HepG2 (cell line): ENCODE results near the gene APOC4. TPM values are rescaled to one million over a fixed set of nuclear protein-coding genes. Genes with fewer than 3 reads are reported as not detected.

ENCODE experiments used
- ASH2L ChIP-seq: fragments of 300-600, 200-600 bp; sonication (generic); IDR thresholded peaks from 2 replicates; pipeline ENCODE4 v1.7.0; 2017; ENCODE audit warnings: low read depth, mild to moderate bottlenecking, moderate library complexity, mixed read lengths, low read length; ENCODE audit not compliant: insufficient read length
- ATF3 ChIP-seq: sonication (generic); formaldehyde crosslinking; IDR thresholded peaks from 2 replicates; pipeline ENCODE4 v1.4.0; 2020; ENCODE audit warnings: missing genetic modification reagents
- ATF7-NPFF ChIP-seq: sonication (generic); formaldehyde crosslinking; IDR thresholded peaks from 2 replicates; pipeline ENCODE4 v1.8.1; 2023; ENCODE audit warnings: mild to moderate bottlenecking, low read depth, missing genetic modification reagents, moderate library complexity
- CEBPB ChIP-seq: IDR thresholded peaks from 2 replicates; pipeline ENCODE4 v1.6.1; 2011; ENCODE audit warnings: low read depth, low read length, improper control_type of control experiment, borderline replicate concordance
- FOXJ3 ChIP-seq: sonication (generic); formaldehyde crosslinking; IDR thresholded peaks from 2 replicates; pipeline ENCODE4 v1.4.0; 2020; ENCODE audit warnings: missing genetic modification reagents, mild to moderate bottlenecking, borderline replicate concordance
- FOXM1 ChIP-seq: sonication (generic); formaldehyde crosslinking; IDR thresholded peaks from 2 replicates; pipeline ENCODE4 v1.5.0; 2020; ENCODE audit warnings: missing genetic modification reagents
- HDAC1 ChIP-seq: sonication (generic); formaldehyde crosslinking; IDR thresholded peaks from 2 replicates; pipeline ENCODE4 v1.5.1; 2020; ENCODE audit warnings: mild to moderate bottlenecking, missing genetic modification reagents
- HNF4G ChIP-seq, 2 experiments: sonication (generic) in 1 of 2; formaldehyde crosslinking in 1 of 2; IDR thresholded peaks; 2 replicates each; pipeline versions ENCODE4 v1.4.0 to v1.6.1; 2011 to 2020; ENCODE audit warnings: borderline replicate concordance in 2 of 2, low read depth in 2 of 2, mild to moderate bottlenecking in 2 of 2, low read length in 1 of 2, missing genetic modification reagents in 1 of 2, moderate library complexity in 1 of 2
- KAT8 ChIP-seq: IDR thresholded peaks from 2 replicates; pipeline ENCODE4 v1.6.1; 2016; ENCODE audit warnings: missing genetic modification reagents, missing compliant biosample characterization
- MAFG ChIP-seq: sonication (generic); formaldehyde crosslinking; IDR thresholded peaks from 2 replicates; pipeline ENCODE4 v1.5.1; 2020; ENCODE audit warnings: mild to moderate bottlenecking, missing genetic modification reagents
- NCOA2 ChIP-seq: sonication (generic); formaldehyde crosslinking; IDR thresholded peaks from 2 replicates; pipeline ENCODE4 v1.8.0; 2022; ENCODE audit warnings: inconsistent platforms
- RBM22 ChIP-seq: fragments of 200-400 bp; formaldehyde crosslinking; optimal IDR thresholded peaks from 2 replicates; pipeline ENCODE3; 2017; ENCODE audit warnings: mild to moderate bottlenecking, low read length, moderate library complexity
- RCOR2 ChIP-seq: IDR thresholded peaks from 2 replicates; pipeline ENCODE4 v1.6.1; 2016; ENCODE audit warnings: missing biosample characterization, missing genetic modification reagents
- RNF219 ChIP-seq: sonication (generic); formaldehyde crosslinking; IDR thresholded peaks from 2 replicates; pipeline ENCODE4 v1.5.0; 2020; ENCODE audit warnings: mild to moderate bottlenecking, missing genetic modification reagents
- SAP130 ChIP-seq: IDR thresholded peaks from 2 replicates; pipeline ENCODE4 v1.6.1; 2016; ENCODE audit warnings: low read depth
- TRIM22 ChIP-seq: fragments of 450-650 bp; IDR thresholded peaks from 2 replicates; pipeline ENCODE4 v1.6.1; 2017
- ZBTB21 ChIP-seq: sonication (generic); formaldehyde crosslinking; IDR thresholded peaks from 2 replicates; pipeline ENCODE4 v1.4.0; 2020; ENCODE audit warnings: missing genetic modification reagents
- ZMYM2 ChIP-seq: sonication (generic); formaldehyde crosslinking; IDR thresholded peaks from 2 replicates; pipeline ENCODE4 v1.8.0; 2022; ENCODE audit warnings: mild to moderate bottlenecking, missing genetic modification reagents
- ZNF121 ChIP-seq: sonication (generic); formaldehyde crosslinking; IDR thresholded peaks from 2 replicates; pipeline ENCODE4 v1.5.0; 2020; ENCODE audit warnings: mild to moderate bottlenecking, missing genetic modification reagents
- ZNF235 ChIP-seq: sonication (generic); formaldehyde crosslinking; IDR thresholded peaks from 2 replicates; pipeline ENCODE4 v1.8.1; 2023; ENCODE audit warnings: mild to moderate bottlenecking, missing genetic modification reagents, borderline replicate concordance
- ZNF280D ChIP-seq: sonication (generic); formaldehyde crosslinking; IDR thresholded peaks from 2 replicates; pipeline ENCODE4 v1.5.1; 2020; ENCODE audit warnings: mild to moderate bottlenecking, missing genetic modification reagents
- ZNF350 ChIP-seq: sonication (generic); formaldehyde crosslinking; IDR thresholded peaks from 2 replicates; pipeline ENCODE4 v1.4.0; 2020; ENCODE audit warnings: mild to moderate bottlenecking, low read depth, missing genetic modification reagents, borderline replicate concordance
- ZNF605 ChIP-seq: sonication (generic); formaldehyde crosslinking; IDR thresholded peaks from 2 replicates; pipeline ENCODE4 v1.8.0; 2022; ENCODE audit warnings: mild to moderate bottlenecking, missing genetic modification reagents
- ZNF614 ChIP-seq: IDR thresholded peaks from 2 replicates; pipeline ENCODE4 v1.6.1; 2018; ENCODE audit warnings: missing biosample characterization, missing genetic modification reagents, inconsistent platforms, borderline replicate concordance
- ZSCAN25 ChIP-seq: sonication (generic); formaldehyde crosslinking; IDR thresholded peaks from 2 replicates; pipeline ENCODE4 v1.8.0; 2022; ENCODE audit warnings: mild to moderate bottlenecking, missing genetic modification reagents
- polyA plus RNA-seq, 8 experiments: library from polyadenylated mRNA; depleted of rRNA in 3 of 8; stranded (reverse) in 7 of 8; unstranded in 1 of 8; fragments of >200 nt; fragmentation: Illumina TruSeq in 4 of 8; extraction: Trizol in 4 of 8; gene quantifications; 2 replicates each; pipeline versions ENCODE4 v1.2.1 to v1.2.3, GENCODE V29; 2011 to 2016; ENCODE audit warnings: low read depth in 4 of 8, missing spikeins in 1 of 8, mixed read lengths in 1 of 8; ENCODE audit not compliant: insufficient read depth in 1 of 8
- total RNA-seq, 5 experiments: library from RNA; depleted of rRNA; stranded (reverse); fragments of >200 nt; fragmentation: Illumina TruSeq; extraction: Trizol; gene quantifications; 2 replicates each; pipeline ENCODE4 v1.2.3, GENCODE V29; 2016; ENCODE audit warnings: low read depth in 1 of 5

The APOC4 gene
- total and polyA plus RNA-seq, 2 of the 13 experiments (the other 11 are each of a cell fraction or from before 2014, with no cell fraction given), result 0.46 TPM; not detected in 1

GRCh38 chr19:44939668-44940067 is 2.4 kb upstream of the APOC4 start (continued):
- no peak for TF ChIP-seq ZNF280D (CRISPR knock-in tag)
- no peak for TF ChIP-seq ZNF235 (CRISPR knock-in tag)
- no peak for TF ChIP-seq ZNF350
- peak; percentile 53 for TF ChIP-seq SAP130
- TF ChIP-seq ZSCAN25 (CRISPR knock-in tag), result no peak
- no peak for TF ChIP-seq TRIM22
- TF ChIP-seq FOXM1 (CRISPR knock-in tag), result no peak
- TF ChIP-seq ATF7-NPFF, result no peak
- TF ChIP-seq FOXJ3 (CRISPR knock-in tag), result no peak
- 0 out of 2 replicates have a peak, but pooled peaks have one; percentile 16 for TF ChIP-seq HDAC1 (CRISPR knock-in tag)
- no peak for TF ChIP-seq ATF3 (CRISPR knock-in tag)
- no peak for TF ChIP-seq RBM22
- TF ChIP-seq ZNF614, result peak; percentile 61; the same call in 1 of the 2 replicates
- TF ChIP-seq ZNF121 (CRISPR knock-in tag), result no peak
- no peak for TF ChIP-seq KAT8 (CRISPR knock-in tag)
- TF ChIP-seq ZNF605 (CRISPR knock-in tag), result no peak
- TF ChIP-seq RCOR2 (CRISPR knock-in tag), result peak; percentile 58; the same call in 1 of the 2 replicates
- TF ChIP-seq NCOA2 (CRISPR knock-in tag), result peak; percentile 50; the same call in 1 of the 2 replicates
- no peak for TF ChIP-seq MAFG (CRISPR knock-in tag)
- peak; percentile 49; the same call in 1 of the 2 replicates for TF ChIP-seq ZBTB21 (CRISPR knock-in tag)
- TF ChIP-seq CEBPB, result peak; percentile 95
- no peak for TF ChIP-seq RNF219 (CRISPR knock-in tag)
- no peak for TF ChIP-seq ASH2L
- TF ChIP-seq HNF4G (IDR thresholded peaks at IDR 0.05; ENCODE audit: borderline replicate concordance, low read depth, low read length), result peak; percentile 19; the same call in 1 of the 2 replicates
- TF ChIP-seq HNF4G (CRISPR knock-in tag; IDR thresholded peaks at IDR 0.05; ENCODE audit: borderline replicate concordance, low read depth), result no peak
- TF ChIP-seq ZMYM2 (CRISPR knock-in tag), result peak; percentile 56; the same call in 1 of the 2 replicates
